HG02588 (cell line): Measurements from ENCODE around the gene SUSD5.
"Not testable (repeated sequence)": the region's sequence is repeated elsewhere in the genome, so short reads cannot be mapped to it uniquely, and the experiment has no call there.

Experiments used
- ATAC-seq: cut with Tn5 transposase; IDR thresholded peaks from one replicate; pipeline ENCODE4 v1.9.1; 2021; ENCODE audit warnings: mild to moderate bottlenecking, moderate library complexity; ENCODE audit not compliant: unreplicated experiment

Gene SUSD5

DNA sequence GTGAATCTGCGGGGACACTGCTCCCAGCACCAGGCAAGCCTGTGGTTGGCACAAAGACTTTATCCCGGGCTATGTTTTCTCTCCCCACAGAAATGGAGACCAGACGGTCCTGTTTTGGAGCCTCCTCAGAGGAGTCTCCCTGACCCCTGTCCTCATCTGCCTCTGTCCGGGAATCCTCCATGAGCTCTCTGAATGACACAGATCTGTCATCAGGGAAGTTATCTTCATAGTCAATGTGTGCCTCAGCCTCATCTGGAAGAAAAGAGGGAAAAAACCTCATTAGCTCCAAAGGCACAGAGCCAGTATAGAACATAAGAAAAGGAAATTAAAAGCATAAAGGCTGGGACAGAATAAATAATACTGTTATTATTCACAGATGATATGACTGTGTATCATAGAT, 64.8 kb downstream of the SUSD5 start:
- ATAC-seq: no peak

- no peak for ATAC-seq
These were observed 65.9 kb downstream of the SUSD5 start for GRCh38 chr3:33152363-33153360.

- no peak for ATAC-seq
These were observed 69.3 kb downstream of the SUSD5 start for GRCh38 chr3:33149342-33149741.

DNA sequence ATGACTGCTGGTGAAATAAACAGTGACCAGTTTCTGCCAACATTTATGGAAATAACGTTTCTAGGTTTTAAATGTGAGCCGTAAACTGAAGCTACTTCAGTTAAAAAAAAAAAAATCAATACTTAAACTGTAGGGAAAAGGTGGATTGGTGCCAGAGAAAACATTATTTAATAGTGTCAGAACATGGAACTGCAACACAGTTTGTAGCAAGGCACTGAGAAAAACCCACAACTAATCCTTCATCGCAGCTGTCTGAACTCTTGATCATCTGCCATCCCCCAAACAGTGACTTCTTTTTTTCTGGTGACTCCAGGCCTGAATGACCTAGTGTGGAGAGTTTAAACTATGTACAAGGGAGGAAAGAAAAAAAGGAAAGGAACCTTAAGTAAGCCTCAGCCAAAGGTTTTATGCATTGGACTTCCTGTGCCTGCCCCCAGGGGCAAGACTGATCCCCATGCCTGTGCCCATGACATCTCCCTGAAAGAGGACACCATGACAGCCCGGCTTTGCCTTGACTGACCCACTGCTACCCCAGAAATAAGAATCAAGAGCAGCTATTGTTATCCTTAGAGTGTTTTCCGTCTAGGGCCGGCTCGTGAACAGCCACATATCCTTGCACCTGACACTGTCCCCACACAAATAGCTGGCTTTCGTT, 71.7 kb downstream of the SUSD5 start:
- no peak for ATAC-seq

DNA sequence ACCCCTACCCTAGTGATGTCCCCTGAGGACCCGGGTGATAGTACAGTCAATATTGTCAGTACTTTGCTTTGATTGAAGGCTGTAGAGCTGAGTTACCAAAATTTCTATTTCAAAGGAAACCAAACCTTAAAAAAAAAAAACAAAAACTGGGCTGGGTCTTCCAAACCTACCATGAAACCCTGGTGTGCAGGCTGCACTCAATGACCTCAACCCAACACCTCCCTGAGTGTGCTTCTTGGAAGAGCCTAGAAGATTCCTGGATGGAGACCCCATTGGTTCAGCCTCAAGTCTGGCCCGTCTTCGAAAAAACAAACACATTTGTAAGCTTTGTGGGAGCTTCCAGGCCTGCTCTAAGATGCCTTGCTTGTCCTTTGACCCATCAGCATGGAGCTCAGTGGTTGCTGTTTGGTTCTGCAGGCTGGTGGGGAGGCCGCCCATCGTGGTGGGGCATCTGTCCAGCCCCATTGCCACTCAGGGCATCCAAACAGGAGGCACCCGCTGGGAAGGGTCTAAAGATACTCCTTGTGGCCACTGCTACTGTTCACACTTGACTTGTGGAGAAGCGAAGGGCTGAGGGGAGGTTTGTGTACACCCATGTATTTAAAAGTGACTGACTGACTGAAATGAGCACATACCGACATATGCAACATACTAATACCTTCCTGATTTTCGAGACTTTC, 72.6 kb downstream of the SUSD5 start:
- ATAC-seq: no peak

GRCh38 chr3:33145221-33145900, 73.2 kb downstream of the SUSD5 start:
- ATAC-seq: no peak

- ATAC-seq: no peak
These were observed 74.2 kb downstream of the SUSD5 start for GRCh38 chr3:33144433-33144832.

DNA sequence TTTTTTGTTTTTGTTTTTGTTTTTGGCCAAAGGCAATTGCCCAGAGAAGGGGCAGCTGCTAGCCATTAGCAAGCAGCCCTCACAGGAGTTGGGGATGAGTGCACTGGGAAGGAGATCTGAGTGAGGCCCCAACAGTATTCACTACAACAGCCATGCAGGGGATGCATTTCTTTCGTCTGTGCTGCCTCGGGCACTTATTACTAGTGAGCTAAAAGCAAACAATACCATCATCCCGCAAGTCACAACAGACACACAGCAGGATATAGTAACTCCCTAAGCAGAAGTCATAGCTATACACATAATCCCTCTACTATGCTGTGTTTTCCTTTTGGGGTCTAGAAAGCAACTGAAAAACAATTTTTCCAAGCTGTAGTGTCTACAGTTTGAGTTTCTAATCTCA, 77.6 kb downstream of the SUSD5 start:
- no peak for ATAC-seq

- ATAC-seq: no peak
These were observed 78.6 kb downstream of the SUSD5 start for GRCh38 chr3:33139996-33140395.

DNA sequence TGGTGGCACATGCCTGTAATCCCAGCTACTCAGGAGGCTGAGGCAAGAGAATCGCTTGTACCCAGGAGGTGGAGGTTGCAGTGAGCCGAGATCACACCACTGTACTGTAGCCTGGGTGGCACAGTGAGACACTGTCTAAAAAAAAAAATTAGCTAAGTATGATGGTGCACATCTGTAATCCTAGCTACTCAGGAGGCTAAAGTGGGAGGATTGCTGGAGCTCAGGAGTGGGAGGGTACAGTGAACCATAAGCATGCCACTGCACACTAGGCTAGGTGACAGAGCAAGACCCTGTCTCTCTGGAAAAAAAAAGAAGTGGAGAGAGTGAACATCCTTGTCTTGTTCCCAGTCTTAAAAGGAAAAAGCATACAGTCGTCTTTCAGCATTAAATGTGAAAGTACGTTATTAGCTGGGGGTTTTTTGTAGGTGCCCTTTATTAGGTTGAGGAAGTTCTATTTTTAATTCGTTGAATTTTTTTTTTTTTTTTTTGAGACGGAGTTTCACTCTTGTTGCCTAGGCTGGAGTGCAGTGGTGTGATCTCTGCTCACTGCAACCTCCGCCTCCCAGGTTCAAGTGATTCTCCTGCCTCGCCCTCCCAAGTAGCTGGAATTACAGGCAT, 79.5 kb downstream of the SUSD5 start:
- ATAC-seq: not testable (repeated sequence)

- no peak for ATAC-seq
These were observed 80.9 kb downstream of the SUSD5 start for GRCh38 chr3:33137691-33138090.

DNA sequence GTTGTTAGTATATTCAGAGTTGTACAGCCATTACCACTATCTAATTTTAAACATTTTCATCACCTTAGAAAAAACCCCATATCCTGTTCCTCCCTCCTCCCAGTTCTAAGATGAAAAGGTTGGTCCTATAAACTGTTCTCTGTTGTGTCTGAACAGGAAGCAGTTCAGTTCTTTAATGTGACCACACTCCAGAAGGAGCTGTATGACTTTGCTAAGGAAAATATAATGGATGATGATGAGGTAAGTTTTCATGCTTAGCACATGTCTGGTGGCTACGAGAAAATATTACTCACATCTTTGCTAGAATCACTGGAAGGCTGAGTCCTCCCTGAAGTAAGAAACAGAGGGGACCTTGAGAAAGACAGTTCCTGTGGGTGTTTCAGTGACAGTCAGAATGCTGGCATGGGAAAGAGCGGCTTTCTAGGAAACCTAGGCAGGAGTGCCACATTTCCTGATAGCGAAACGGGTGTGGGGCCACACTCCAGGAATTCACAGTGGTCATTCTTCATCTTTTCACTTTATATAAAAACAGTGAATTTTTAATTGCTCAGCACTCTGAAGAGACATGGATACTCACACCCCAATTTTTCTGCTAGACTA, 84.5 kb downstream of the SUSD5 start:
- ATAC-seq: no peak

DNA sequence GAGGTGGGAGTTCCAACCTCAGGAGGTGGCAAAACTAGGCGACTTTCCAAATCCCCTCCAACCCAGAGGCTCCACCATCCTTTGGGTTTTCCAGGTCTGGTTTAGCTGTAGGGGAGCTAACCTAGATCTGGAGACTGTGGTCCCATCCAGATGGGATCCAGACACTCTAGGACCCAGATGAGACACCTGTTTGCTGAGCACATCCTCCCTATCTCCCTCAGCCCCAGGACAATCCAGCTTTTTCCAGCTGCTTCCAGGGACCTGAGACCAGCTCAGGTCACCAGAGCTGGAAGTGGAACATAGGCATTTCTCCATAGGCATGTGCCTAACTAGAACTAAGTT, 86.6 kb downstream of the SUSD5 start:
- peak; percentile 21 for ATAC-seq

DNA sequence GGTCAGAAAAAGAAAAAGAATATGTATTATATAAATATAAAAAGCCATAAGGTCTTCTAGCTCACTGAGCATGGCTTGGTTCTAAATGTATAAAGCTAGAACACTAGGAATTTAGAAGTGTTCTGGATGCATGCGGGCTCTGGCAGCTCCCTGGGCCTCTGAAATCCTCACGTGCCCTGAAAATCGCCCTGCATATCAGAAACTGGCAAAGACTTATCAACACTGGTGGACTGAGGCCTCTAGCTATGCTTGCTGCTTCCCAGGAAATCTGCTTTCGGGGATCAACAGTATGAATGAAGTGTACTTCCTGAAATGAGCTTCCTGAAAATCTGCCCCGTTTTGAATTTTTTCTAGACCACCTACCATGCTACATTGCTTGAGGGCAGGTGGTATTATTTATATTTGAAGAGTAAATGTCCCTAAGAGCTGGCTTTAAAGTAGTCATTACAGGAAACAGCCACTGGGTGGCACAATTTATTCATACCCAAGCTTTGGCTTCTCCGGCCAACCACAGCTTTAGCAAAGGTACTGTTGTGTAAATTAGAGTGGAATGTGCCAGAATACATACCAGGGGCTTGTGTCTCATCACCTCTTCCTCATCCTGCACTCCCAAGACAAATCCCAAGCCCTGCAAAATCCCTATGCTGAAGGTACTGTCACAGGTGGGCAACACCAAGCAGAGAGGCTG, 87.1 kb downstream of the SUSD5 start:
- peak; percentile 66 for ATAC-seq

DNA sequence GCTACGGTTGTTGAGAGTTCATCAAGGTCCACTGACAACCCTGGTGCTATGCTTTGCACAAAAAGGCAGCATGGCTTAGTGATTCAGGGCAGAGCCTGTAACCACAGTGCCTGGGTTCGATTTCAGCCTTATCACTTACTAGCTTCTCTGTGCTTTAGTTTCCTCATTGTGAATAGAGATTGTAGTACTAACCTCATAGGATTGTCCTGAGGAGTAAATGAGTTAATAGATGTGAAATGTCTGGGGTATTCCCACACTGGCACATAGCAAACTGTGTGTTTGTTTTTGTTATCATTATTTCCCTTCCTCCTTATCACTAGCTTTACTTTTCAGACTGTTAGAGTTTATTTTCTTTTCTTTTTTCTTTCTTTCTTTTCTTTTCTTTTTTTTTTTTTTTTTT, 88.5 kb downstream of the SUSD5 start:
- no peak for ATAC-seq

GRCh38 chr3:33128706-33129105, 89.9 kb downstream of the SUSD5 start:
- ATAC-seq: no peak

GRCh38 chr3:33125840-33126239, 92.8 kb downstream of the SUSD5 start:
- ATAC-seq: no peak

GRCh38 chr3:33124638-33125037, 94.0 kb downstream of the SUSD5 start:
- ATAC-seq: no peak

- no peak for ATAC-seq
These were observed 95.6 kb downstream of the SUSD5 start for GRCh38 chr3:33122991-33123390.

DNA sequence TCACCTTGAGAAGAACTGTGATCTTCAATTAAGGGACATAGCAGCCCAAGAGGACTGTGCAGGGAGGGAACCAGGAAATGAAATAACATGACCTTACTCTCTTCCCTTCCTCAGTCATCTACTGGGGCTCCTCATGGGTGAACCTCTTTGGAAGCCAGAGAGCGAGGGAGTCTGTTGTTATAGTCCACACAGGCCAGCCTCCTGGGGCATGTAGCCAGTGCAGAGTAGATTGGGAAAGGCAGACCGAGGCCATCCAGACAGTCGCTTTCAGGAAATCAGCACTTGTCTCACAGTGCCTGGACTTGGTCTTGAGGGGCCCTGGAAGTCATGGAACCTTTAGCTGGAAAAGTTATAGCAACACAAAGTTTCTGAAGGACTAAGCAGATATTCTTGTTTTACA, 98.7 kb downstream of the SUSD5 start:
- ATAC-seq: no peak
